ENCODE data around the gene LTBP1. TPM values are rescaled to one million over a fixed set of nuclear protein-coding genes. Genes with fewer than 3 reads are reported as not detected.
A peak's percentile ranks its signal among the peaks of the same experiment; 100 is the strongest.

LTBP1 gene
- total RNA-seq, 1 experiment from 2014 or later, result 28.5 TPM

DNA sequence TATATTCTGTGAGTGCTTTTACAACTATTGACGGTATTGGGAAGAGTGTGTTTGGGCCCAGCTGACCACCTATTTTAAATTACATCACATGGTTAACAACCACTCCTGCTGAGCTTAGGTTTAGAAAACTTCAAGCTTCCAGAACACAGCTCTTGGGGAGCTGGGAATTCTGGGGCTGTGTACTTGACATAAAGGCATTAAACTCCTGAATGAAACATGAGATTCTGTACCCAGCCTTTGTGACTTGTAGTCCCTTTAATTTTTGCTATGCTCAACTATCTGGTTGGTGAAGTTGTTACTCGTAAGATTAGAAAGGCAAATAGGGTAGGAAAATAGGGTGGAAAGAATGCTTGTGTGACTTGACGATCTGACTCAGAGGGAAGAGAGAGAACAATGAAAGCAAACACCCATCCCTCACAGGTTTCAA lies 66.9 kb downstream of the LTBP1 start:
- no CpG with 5 or more reads among the region's 3 CpGs for WGBS (ENCODE audit: extremely low coverage, insufficient read length, low lambda C conversion rate)
- Mint-ChIP-seq H3K27ac (peak overlapping the region in 1 of 3 experiments; percentile 23; a peak in 1 of 7 replicates), H3K9me3 (no peaks in the 10 kb centered on the region)

More for the DNA sequence above, 66.9 kb downstream of the LTBP1 start:
- Histone ChIP-seq H3K14ac (ENCODE audit: insufficient read depth, low read length) (no peak overlapping the region), H3K79me2 (ENCODE audit: insufficient read depth, low read length) (no peaks in the 10 kb centered on the region), H3K27ac (ENCODE audit: insufficient read length, low read depth, low read length) (no peak overlapping the region), H4K91ac (ENCODE audit: insufficient read length, low read depth, low read length) (no peak overlapping the region), H3K4me1 (ENCODE audit: insufficient read depth, low read length) (no peaks in the 10 kb centered on the region), H2BK5ac (ENCODE audit: insufficient read length, low read length) (no peak overlapping the region), H2BK15ac (ENCODE audit: low read depth, low read length) (no peak overlapping the region), H3K27me3 (ENCODE audit: insufficient read depth, low read length) (no peaks in the 10 kb centered on the region), H3K56ac (ENCODE audit: insufficient read length, low read depth, low read length) (no peak overlapping the region), H3K18ac (ENCODE audit: insufficient read length, low read depth, low read length) (no peak overlapping the region), H3K23me2 (ENCODE audit: insufficient read length, low read depth, low read length, poor library complexity, severe bottlenecking) (no peaks in the 10 kb centered on the region), H3K9me3 (ENCODE audit: control insufficient read depth, low read depth, low read length) (no peaks in the 10 kb centered on the region), H3K79me1 (ENCODE audit: insufficient read depth, low read depth, low read length, poor library complexity, severe bottlenecking) (no peaks in the 10 kb centered on the region), H3K9ac (ENCODE audit: extremely low read depth, insufficient read length, low read length) (no peak overlapping the region), H4K8ac (replicated peaks; ENCODE audit: insufficient read length, low read depth, low read length) (no peak overlapping the region), H2BK20ac (ENCODE audit: low read depth, low read length, poor library complexity, severe bottlenecking) (no peak overlapping the region), H2BK12ac (ENCODE audit: insufficient read length, low read depth, low read length) (no peak overlapping the region), H2AK5ac (ENCODE audit: insufficient read length, low read length) (no peak overlapping the region), H3K4ac (ENCODE audit: low read depth, low read length) (no peak overlapping the region), H3K4me2 (ENCODE audit: insufficient read depth, insufficient read length, low read length) (no peak overlapping the region), H2AFZ (ENCODE audit: low read length) (no peak overlapping the region), H3T11ph (ENCODE audit: low read length) (no peak overlapping the region), H2BK120ac (ENCODE audit: low read depth, low read length, poor library complexity, severe bottlenecking) (no peak overlapping the region), H3K23ac (ENCODE audit: insufficient read length, low read depth, low read length) (no peak overlapping the region), H4K5ac (ENCODE audit: insufficient read length, low read depth, low read length) (no peak overlapping the region), H4K20me1 (ENCODE audit: control insufficient read depth, insufficient read depth, insufficient read length) (no peaks in the 10 kb centered on the region)
- TF ChIP-seq, protein P1, sequence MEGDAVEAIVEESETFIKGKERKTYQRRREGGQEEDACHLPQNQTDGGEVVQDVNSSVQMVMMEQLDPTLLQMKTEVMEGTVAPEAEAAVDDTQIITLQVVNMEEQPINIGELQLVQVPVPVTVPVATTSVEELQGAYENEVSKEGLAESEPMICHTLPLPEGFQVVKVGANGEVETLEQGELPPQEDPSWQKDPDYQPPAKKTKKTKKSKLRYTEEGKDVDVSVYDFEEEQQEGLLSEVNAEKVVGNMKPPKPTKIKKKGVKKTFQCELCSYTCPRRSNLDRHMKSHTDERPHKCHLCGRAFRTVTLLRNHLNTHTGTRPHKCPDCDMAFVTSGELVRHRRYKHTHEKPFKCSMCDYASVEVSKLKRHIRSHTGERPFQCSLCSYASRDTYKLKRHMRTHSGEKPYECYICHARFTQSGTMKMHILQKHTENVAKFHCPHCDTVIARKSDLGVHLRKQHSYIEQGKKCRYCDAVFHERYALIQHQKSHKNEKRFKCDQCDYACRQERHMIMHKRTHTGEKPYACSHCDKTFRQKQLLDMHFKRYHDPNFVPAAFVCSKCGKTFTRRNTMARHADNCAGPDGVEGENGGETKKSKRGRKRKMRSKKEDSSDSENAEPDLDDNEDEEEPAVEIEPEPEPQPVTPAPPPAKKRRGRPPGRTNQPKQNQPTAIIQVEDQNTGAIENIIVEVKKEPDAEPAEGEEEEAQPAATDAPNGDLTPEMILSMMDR (conservative IDR thresholded peaks at IDR 0.05), result no peak
- Mint-ChIP-seq H3K36me3 (ENCODE audit: insufficient read depth in 1 of 3, low read depth in 3 of 3) (no peaks in the 10 kb centered on the region; a peak in 2 of 7 replicates), H3K4me3 (no peak overlapping the region), H3K4me1 (peaks cover 13% of the 10 kb centered on the region in 2 experiments), H3K27me3 (ENCODE audit: low read depth) (no peaks in the 10 kb centered on the region)
- DNase-seq, result no peak
